ENCODE measurements around the gene DDX5. TPM values are rescaled to one million over a fixed set of nuclear protein-coding genes. Genes with fewer than 3 reads are reported as not detected.
A peak's percentile ranks its signal among the peaks of the same experiment; 100 is the strongest.

The DDX5 gene
- total and polyA plus RNA-seq, 2 of the 13 experiments (the other 11 are each of a cell fraction or from before 2014, with no cell fraction given) = 503 to 684 TPM

- TF ChIP-seq LRRFIP1 (CRISPR knock-in tag; conservative IDR thresholded peaks at IDR 0.05) (no peak), ZNF225 (CRISPR knock-in tag; IDR thresholded peaks at IDR 0.05) (peak; percentile 69; the same call in 1 of the 2 replicates), ZNF547 (CRISPR knock-in tag; IDR thresholded peaks at IDR 0.05) (no peak; the same call in 1 of the 2 replicates), KLF11 (CRISPR knock-in tag; IDR thresholded peaks at IDR 0.05) (no peak), TP53 (CRISPR knock-in tag; conservative IDR thresholded peaks at IDR 0.05) (no peak), ZNF550 (CRISPR knock-in tag; IDR thresholded peaks at IDR 0.05; ENCODE audit: borderline replicate concordance) (no peak), FOXJ3 (CRISPR knock-in tag; IDR thresholded peaks at IDR 0.05; ENCODE audit: borderline replicate concordance) (no peak), ZNF883 (CRISPR knock-in tag; IDR thresholded peaks at IDR 0.05; ENCODE audit: not compliant biosample characterization) (no peak), CBX2 (IDR thresholded peaks at IDR 0.05; ENCODE audit: low read depth, low read length) (0 out of 2 replicates have a peak, but pooled peaks have one; percentile 38), CBX2 (CRISPR knock-in tag; IDR thresholded peaks at IDR 0.05; ENCODE audit: low read depth) (no peak), SNAPC2 (CRISPR knock-in tag; IDR thresholded peaks at IDR 0.05) (no peak), HMGA1 (CRISPR knock-in tag; conservative IDR thresholded peaks at IDR 0.05) (no peak), HIC2 (CRISPR knock-in tag; IDR thresholded peaks at IDR 0.05; ENCODE audit: low read depth) (no peak), YEATS4 (CRISPR knock-in tag; IDR thresholded peaks at IDR 0.05; ENCODE audit: borderline replicate concordance) (no peak), ZNF768 (CRISPR knock-in tag; IDR thresholded peaks at IDR 0.05) (peak; percentile 61), ZNF546 (CRISPR knock-in tag; conservative IDR thresholded peaks at IDR 0.05) (no peak), ESRRA (CRISPR knock-in tag; IDR thresholded peaks at IDR 0.05; ENCODE audit: low read depth) (no peak)
- TF ChIP-seq, protein P1, sequence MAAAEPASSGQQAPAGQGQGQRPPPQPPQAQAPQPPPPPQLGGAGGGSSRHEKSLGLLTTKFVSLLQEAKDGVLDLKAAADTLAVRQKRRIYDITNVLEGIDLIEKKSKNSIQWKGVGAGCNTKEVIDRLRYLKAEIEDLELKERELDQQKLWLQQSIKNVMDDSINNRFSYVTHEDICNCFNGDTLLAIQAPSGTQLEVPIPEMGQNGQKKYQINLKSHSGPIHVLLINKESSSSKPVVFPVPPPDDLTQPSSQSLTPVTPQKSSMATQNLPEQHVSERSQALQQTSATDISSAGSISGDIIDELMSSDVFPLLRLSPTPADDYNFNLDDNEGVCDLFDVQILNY (CRISPR knock-in tag; conservative IDR thresholded peaks at IDR 0.05) = no peak
Observed at GRCh38 chr17:64506201-64506575, at the start of gene DDX5 (continued).

Measured in HepG2 (cell line).